ENCODE measurements around the gene ACAP3. TPM values are rescaled to one million over a fixed set of nuclear protein-coding genes. Genes with fewer than 3 reads are reported as not detected.

Gene ACAP3
- total and polyA plus RNA-seq, 2 of the 4 experiments (the other 2 are of a cell fraction): 13.3 to 58.2 TPM

DNA sequence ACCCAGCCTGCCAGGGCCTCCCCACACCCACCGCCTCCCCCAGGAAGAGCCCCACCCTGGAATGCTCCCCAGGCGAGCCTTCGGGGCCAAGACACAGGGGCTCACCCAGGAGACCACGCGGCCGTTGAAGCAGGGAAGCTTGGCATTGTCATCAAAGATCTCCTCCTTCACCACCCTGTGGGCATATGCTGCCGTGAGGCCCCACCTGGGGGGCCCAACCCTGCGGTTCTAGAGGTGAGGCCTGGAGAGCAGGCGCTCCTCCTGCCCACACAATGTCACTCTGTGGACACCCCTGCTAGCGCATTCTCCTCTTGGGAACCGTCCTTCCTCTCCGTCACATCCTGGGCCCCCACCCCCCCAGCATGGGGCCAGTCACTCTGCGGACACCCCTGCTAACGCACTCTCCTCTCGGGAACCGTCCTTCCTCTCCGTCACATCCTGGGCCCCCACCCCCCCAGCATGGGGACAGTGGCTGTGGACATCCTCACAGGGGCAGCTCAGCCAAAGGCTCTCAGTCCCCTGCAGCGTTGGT, 34.9 kb upstream of the ACAP3 start:
- no peak overlapping the region for H2BK5ac ChIP-seq (ENCODE audit: low read depth, low read length, poor library complexity, severe bottlenecking)
- no peak overlapping the region for H4K91ac ChIP-seq (ENCODE audit: insufficient read depth, low read depth, low read length)
- no peak overlapping the region for H2AK5ac ChIP-seq (ENCODE audit: low read depth, low read length)
- H3K79me1 ChIP-seq (ENCODE audit: low read depth in 1 of 2, low read length in 2 of 2): peaks cover 12 to 63% of the 10 kb centered on the region in 2 experiments
- in situ Hi-C loops (cut with MboI; ENCODE audit: low sequenced_read_pairs) (no loop called here), intact Hi-C loops (cut with micrococcal nuclease) (no loop called here), dilution Hi-C loops (cut with HindIII; ENCODE audit: low sequenced_read_pairs, unreplicated experiment) (no loop called here)
- H3K9me3 ChIP-seq (ENCODE audit: control insufficient read depth, insufficient read depth, low read length): no peaks in the 10 kb centered on the region
- TF ChIP-seq MXI1 (IDR thresholded peaks at IDR 0.05; ENCODE audit: borderline replicate concordance, low read depth, low read length) (no peak), RAD21 (IDR thresholded peaks at IDR 0.05; ENCODE audit: low read length) (no peak), CEBPB (IDR thresholded peaks at IDR 0.05; ENCODE audit: low read depth, low read length) (no peak), MAZ (IDR thresholded peaks at IDR 0.05; ENCODE audit: borderline replicate concordance, low read depth, low read length) (no peak), RCOR1 (IDR thresholded peaks at IDR 0.05; ENCODE audit: insufficient replicate concordance, low read length) (no peak), RFX5 (IDR thresholded peaks at IDR 0.05; ENCODE audit: low read depth, low read length) (no peak), MAFK (IDR thresholded peaks at IDR 0.05; ENCODE audit: low read depth, low read length) (no peak), NFE2L2 (IDR thresholded peaks at IDR 0.05; ENCODE audit: low read depth, low read length) (no peak), BHLHE40 (IDR thresholded peaks at IDR 0.05; ENCODE audit: low read depth, low read length) (no peak)
- TF ChIP-seq, protein P1, sequence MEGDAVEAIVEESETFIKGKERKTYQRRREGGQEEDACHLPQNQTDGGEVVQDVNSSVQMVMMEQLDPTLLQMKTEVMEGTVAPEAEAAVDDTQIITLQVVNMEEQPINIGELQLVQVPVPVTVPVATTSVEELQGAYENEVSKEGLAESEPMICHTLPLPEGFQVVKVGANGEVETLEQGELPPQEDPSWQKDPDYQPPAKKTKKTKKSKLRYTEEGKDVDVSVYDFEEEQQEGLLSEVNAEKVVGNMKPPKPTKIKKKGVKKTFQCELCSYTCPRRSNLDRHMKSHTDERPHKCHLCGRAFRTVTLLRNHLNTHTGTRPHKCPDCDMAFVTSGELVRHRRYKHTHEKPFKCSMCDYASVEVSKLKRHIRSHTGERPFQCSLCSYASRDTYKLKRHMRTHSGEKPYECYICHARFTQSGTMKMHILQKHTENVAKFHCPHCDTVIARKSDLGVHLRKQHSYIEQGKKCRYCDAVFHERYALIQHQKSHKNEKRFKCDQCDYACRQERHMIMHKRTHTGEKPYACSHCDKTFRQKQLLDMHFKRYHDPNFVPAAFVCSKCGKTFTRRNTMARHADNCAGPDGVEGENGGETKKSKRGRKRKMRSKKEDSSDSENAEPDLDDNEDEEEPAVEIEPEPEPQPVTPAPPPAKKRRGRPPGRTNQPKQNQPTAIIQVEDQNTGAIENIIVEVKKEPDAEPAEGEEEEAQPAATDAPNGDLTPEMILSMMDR (conservative IDR thresholded peaks at IDR 0.05; ENCODE audit: low read depth, low read length): no peak
- H3K36me3 ChIP-seq (ENCODE audit: control insufficient read depth, insufficient read depth, low read length): peaks cover 34% of the 10 kb centered on the region
- H4K5ac ChIP-seq (ENCODE audit: low read depth, low read length): no peak overlapping the region
- no TSS peak for BruUV-seq (replicated peaks)
- peaks cover 13% of the 10 kb centered on the region for H3K9me1 ChIP-seq (ENCODE audit: insufficient read depth, low read length)
- ChIA-PET POLR2A (ENCODE audit: unreplicated experiment) (no interaction called here), CTCF (no interaction called here)
- no peak overlapping the region for H3K23ac ChIP-seq (ENCODE audit: low read depth, low read length)
- no peak overlapping the region for H2AK9ac ChIP-seq (replicated peaks; ENCODE audit: low read depth, low read length, poor library complexity)
- H3K27ac ChIP-seq (ENCODE audit: insufficient read depth, low read length): no peak overlapping the region
- peaks cover 28% of the 10 kb centered on the region for H3K4me1 ChIP-seq (ENCODE audit: control insufficient read depth, insufficient read depth, low read length)
- H3K56ac ChIP-seq (ENCODE audit: extremely low read depth, insufficient read depth, low read length): no peak overlapping the region
- H2AFZ ChIP-seq (replicated peaks; ENCODE audit: low read length, poor library complexity): no peak overlapping the region
- no peak overlapping the region for H3K4me3 ChIP-seq (ENCODE audit: insufficient read depth, low read depth, low read length)
- no peak overlapping the region for H3K9ac ChIP-seq (ENCODE audit: low read depth, low read length)
- H4K8ac ChIP-seq (ENCODE audit: low read depth in 2 of 2, low read length in 2 of 2): no peak overlapping the region
- H3K27me3 ChIP-seq (ENCODE audit: control insufficient read depth, insufficient read depth, low read length): no peaks in the 10 kb centered on the region
- H2BK20ac ChIP-seq (ENCODE audit: low read depth, low read length): no peak overlapping the region
- ATAC-seq (ENCODE audit: low read depth) (no peak), DNase-seq (no peak)
- H3K18ac ChIP-seq (ENCODE audit: low read depth, low read length): no peak overlapping the region
- no peak overlapping the region for H3K4ac ChIP-seq (ENCODE audit: low read depth, low read length)
- H3K14ac ChIP-seq (replicated peaks; ENCODE audit: low read depth, low read length): no peak overlapping the region
- peaks cover 60% of the 10 kb centered on the region for H4K20me1 ChIP-seq (ENCODE audit: insufficient read depth, low read length)
- H3K4me2 ChIP-seq (ENCODE audit: low read depth, low read length): no peak overlapping the region
- WGBS, 2 experiments (ENCODE audit: extremely low coverage in 2 of 2, insufficient read length in 1 of 2): 88% methylated on average over 5 of the region's 18 CpGs; no CpG with 5 or more reads in 1 of the 2 experiments
- H2BK120ac ChIP-seq (ENCODE audit: low read depth, low read length): no peak overlapping the region
- H2BK15ac ChIP-seq (ENCODE audit: low read depth, low read length): no peak overlapping the region
